Stimulated activated CD8-positive, alpha-beta memory T cell treated with anti-CD3 and anti-CD28 coated beads, Interleukin-7, amount 100 ng/mL, for 48 hours (primary cell): ENCODE measurements around the gene AP5Z1.
A peak's percentile ranks its signal among the peaks of the same experiment; 100 is the strongest.
"Not testable (repeated sequence)": the region's sequence is repeated elsewhere in the genome, so short reads cannot be mapped to it uniquely, and the experiment has no call there.

Experiments used
- DNase-seq, 2 donors: peaks; one replicate each; pipeline ENCODE4 v3.0.0-alpha.2; 2020; ENCODE audit warnings: low read depth in 1 of 2; ENCODE audit errors: extremely low read depth in 1 of 2

The AP5Z1 gene

GRCh38 chr7:4787541-4787940 lies 12.1 kb downstream of the AP5Z1 start:
- no peak for DNase-seq

GRCh38 chr7:4787947-4788626 lies 12.7 kb downstream of the AP5Z1 start:
- no peak for DNase-seq

- no peak for DNase-seq
These were observed 13.3 kb downstream of the AP5Z1 start for GRCh38 chr7:4788627-4789189.

GRCh38 chr7:4789194-4790077 lies 14.0 kb downstream of the AP5Z1 start:
- no peak for DNase-seq

GRCh38 chr7:4790078-4790465 lies 14.6 kb downstream of the AP5Z1 start:
- DNase-seq: no peak

- DNase-seq: no peak
These were observed 15.1 kb downstream of the AP5Z1 start for GRCh38 chr7:4790516-4790991.

GRCh38 chr7:4791101-4791737 lies 15.8 kb downstream of the AP5Z1 start:
- DNase-seq: no peak

GRCh38 chr7:4791738-4792536 lies 16.5 kb downstream of the AP5Z1 start:
- DNase-seq: peak; percentile 52 to 53

- no peak for DNase-seq
These were observed 17.2 kb downstream of the AP5Z1 start for GRCh38 chr7:4792537-4793126.

- DNase-seq: not testable (repeated sequence)
These were observed 18.1 kb downstream of the AP5Z1 start for GRCh38 chr7:4793385-4793993.

- not testable (repeated sequence) for DNase-seq
These were observed 18.7 kb downstream of the AP5Z1 start for GRCh38 chr7:4794171-4794570.

GRCh38 chr7:4794591-4795350 lies 19.3 kb downstream of the AP5Z1 start:
- DNase-seq: no peak

- no peak for DNase-seq
These were observed 21.0 kb downstream of the AP5Z1 start for GRCh38 chr7:4796453-4796852.

- DNase-seq: no peak
These were observed 22.7 kb downstream of the AP5Z1 start for GRCh38 chr7:4797858-4798705.

GRCh38 chr7:4798706-4799235 lies 23.3 kb downstream of the AP5Z1 start:
- DNase-seq: no peak

- DNase-seq: no peak
These were observed 24.3 kb downstream of the AP5Z1 start for GRCh38 chr7:4799508-4800268.

GRCh38 chr7:4800487-4800886 lies 25.1 kb downstream of the AP5Z1 start:
- DNase-seq: no peak
